K562 (cell line): ENCODE results near the gene CCDC124. TPM values are rescaled to one million over a fixed set of nuclear protein-coding genes. Genes with fewer than 3 reads are reported as not detected.
A peak's percentile ranks its signal among the peaks of the same experiment; 100 is the strongest.

Experiments used
- ATAC-seq: fragments of 200-7000 bp; cut with Tn5 transposase; 3 replicates; pipeline ENCODE4 v1.9.1; 2020; ENCODE audit warnings: moderate library complexity
- BruUV-seq: library from RNA; stranded (reverse); fragments of 400-500 nt; replicated peaks from 2 replicates; lab custom pipeline; 2021; lab: Mats Ljungman, UMichigan
- CTCF ChIA-PET: fragments of 300-600 bp; formaldehyde crosslinking; extraction: SDS; loops from one replicate; lab custom pipeline; 2021; ENCODE audit warnings: low intra/inter-chr PET ratio; lab: Yijun Ruan, JAX
- POLR2A ChIA-PET: fragments of 300-600, 350-650 bp; sonication (Branson Sonifier 250); formaldehyde crosslinking; extraction: SDS; loops from one replicate; lab custom pipeline; 2021; ENCODE audit warnings: antibody characterized with exemption, inconsistent platforms; lab: Yijun Ruan, JAX
- DNase-seq, 4 experiments: peaks; one replicate each; pipeline versions ENCODE4 v3.0.0 to v3.0.0-alpha.2; 2011 to 2018; ENCODE audit warnings: low spot score in 3 of 4, mixed read lengths in 3 of 4; ENCODE audit errors: extremely low read depth in 1 of 4
- FAIRE-seq: peaks from 2 replicates; lab custom pipeline; 2011; peaks lifted over from hg19 to GRCh38; lab: Jason Lieb, UNC
- H2AFZ ChIP-seq: 2 replicates; pipeline ENCODE4 v1.6.0; 2011; ENCODE audit warnings: low read depth, low read length, control low read depth, inconsistent platforms
- H3K27ac ChIP-seq: fragments of 200-600 bp; 3 replicates; pipeline ENCODE4 v1.8.0; 2011; ENCODE audit warnings: low read depth, mild to moderate bottlenecking, control low read depth, inconsistent platforms, low read length, moderate library complexity, mixed read lengths; ENCODE audit errors: extremely low read depth
- H3K27me3 ChIP-seq, 2 experiments: fragments of 300-600 bp in 1 of 2; 2 replicates in 1 of 2; 3 replicates in 1 of 2; pipeline versions ENCODE4 v1.6.0 to v1.8.0; 2011; ENCODE audit warnings: inconsistent platforms in 2 of 2, low read length in 2 of 2, mild to moderate bottlenecking in 1 of 2, mixed read lengths in 1 of 2, moderate library complexity in 1 of 2; ENCODE audit not compliant: control insufficient read depth in 2 of 2, insufficient read depth in 2 of 2
- H3K36me3 ChIP-seq: fragments of 300-600 bp; 3 replicates; pipeline ENCODE4 v1.8.0; 2011; ENCODE audit warnings: mild to moderate bottlenecking, low read length, inconsistent platforms; ENCODE audit not compliant: control insufficient read depth, insufficient read depth
- H3K4me1 ChIP-seq, 2 experiments: fragments of 200-600 bp in 1 of 2; replicated peaks in 1 of 2; 2 replicates in 1 of 2; 3 replicates in 1 of 2; pipeline versions ENCODE4 v1.5.1 to v1.8.0; 2011; ENCODE audit warnings: inconsistent platforms in 2 of 2, low read length in 2 of 2, mild to moderate bottlenecking in 1 of 2, mixed read lengths in 1 of 2, moderate library complexity in 1 of 2; ENCODE audit not compliant: control insufficient read depth in 2 of 2, insufficient read depth in 2 of 2
- H3K4me2 ChIP-seq: 2 replicates; pipeline ENCODE4 v1.6.1; 2011; ENCODE audit warnings: low read length, control low read depth, inconsistent platforms, mixed read lengths; ENCODE audit not compliant: insufficient read depth
- H3K4me3 ChIP-seq: fragments of 200-600 bp; sonication (generic), shearing (Covaris generic); 2 replicates; pipeline ENCODE4 v1.5.1; 2016; ENCODE audit warnings: control low read depth, inconsistent platforms
- H3K79me2 ChIP-seq: fragments of 200-600 bp; 3 replicates; pipeline ENCODE4 v1.8.0; 2011; ENCODE audit warnings: low read length, inconsistent platforms; ENCODE audit not compliant: control insufficient read depth, insufficient read depth
- H3K9ac ChIP-seq, 2 experiments: 2 replicates each; pipeline versions ENCODE4 v1.6.0 to v1.6.1; 2011; ENCODE audit warnings: low read depth in 2 of 2, low read length in 2 of 2, control low read depth in 1 of 2, inconsistent platforms in 1 of 2, mild to moderate bottlenecking in 1 of 2, mixed read lengths in 1 of 2; ENCODE audit not compliant: insufficient read depth in 1 of 2
- H3K9me1 ChIP-seq: one replicate; pipeline ENCODE4 v1.6.0; 2011; ENCODE audit warnings: inconsistent platforms, mild to moderate bottlenecking, low read length, moderate library complexity; ENCODE audit not compliant: control insufficient read depth, insufficient read depth
- H3K9me3 ChIP-seq: replicated peaks from 2 replicates; pipeline ENCODE4 v1.5.1; 2011; ENCODE audit warnings: low read depth, low read length, inconsistent platforms; ENCODE audit not compliant: control insufficient read depth, insufficient read depth
- H4K20me1 ChIP-seq: replicated peaks from 2 replicates; pipeline ENCODE4 v1.6.1; 2011; ENCODE audit warnings: low read length, inconsistent platforms, mixed read lengths; ENCODE audit not compliant: control insufficient read depth, insufficient read depth
- CC2D1A ChIP-seq: fragments of 450-650 bp; IDR thresholded peaks from 2 replicates; pipeline ENCODE4 v1.6.1; 2017; ENCODE audit warnings: mild to moderate bottlenecking
- ELK3 ChIP-seq: fragments of 450-650 bp; formaldehyde crosslinking; IDR thresholded peaks from 2 replicates; pipeline ENCODE4 v1.4.0; 2020; ENCODE audit warnings: mild to moderate bottlenecking
- HEY1 ChIP-seq: fragments of 250-450 bp; sonication (Bioruptor Pico); IDR thresholded peaks from 2 replicates; pipeline ENCODE4 v1.5.0; 2020; ENCODE audit warnings: mild to moderate bottlenecking, moderate library complexity, borderline replicate concordance
- LCOR ChIP-seq: sonication (generic); formaldehyde crosslinking; IDR thresholded peaks from 2 replicates; pipeline ENCODE4 v1.8.0; 2022; ENCODE audit warnings: mild to moderate bottlenecking, missing genetic modification reagents
- SAFB2 ChIP-seq: fragments of 200-400 bp; formaldehyde crosslinking; IDR thresholded peaks from 2 replicates; pipeline ENCODE4 v1.6.1; 2018; ENCODE audit warnings: borderline replicate concordance, low read length, low read depth, moderate library complexity; ENCODE audit not compliant: severe bottlenecking
- SP1 ChIP-seq: sonication (generic); formaldehyde crosslinking; IDR thresholded peaks from 2 replicates; pipeline ENCODE4 v1.8.1; 2022; ENCODE audit warnings: mild to moderate bottlenecking, missing genetic modification reagents
- TFAP4 ChIP-seq: sonication (generic); formaldehyde crosslinking; IDR thresholded peaks from 2 replicates; pipeline ENCODE4 v1.8.0; 2022; ENCODE audit warnings: missing genetic modification reagents, mild to moderate bottlenecking, moderate library complexity, borderline replicate concordance
- ZBTB11 ChIP-seq, 3 experiments: fragments of 200-800 bp in 1 of 3; fragments of 250-450 bp in 1 of 3; fragments of 450-650 bp in 1 of 3; sonication (Bioruptor Pico) in 1 of 3; sonication (Bioruptor generic) in 1 of 3; formaldehyde crosslinking in 1 of 3; IDR thresholded peaks; 2 replicates each; pipeline versions ENCODE4 v1.6.1 to v1.8.0; 2016 to 2022; ENCODE audit warnings: mild to moderate bottlenecking in 2 of 3, missing genetic modification characterization in 2 of 3, missing compliant biosample characterization in 1 of 3, moderate library complexity in 1 of 3
- ZBTB33 ChIP-seq: sonication (generic); formaldehyde crosslinking; IDR thresholded peaks from 2 replicates; pipeline ENCODE4 v1.8.1; 2023; ENCODE audit warnings: mild to moderate bottlenecking, missing genetic modification reagents
- ZC3H4 ChIP-seq: sonication (generic); formaldehyde crosslinking; IDR thresholded peaks from 2 replicates; pipeline ENCODE4 v1.9.0; 2021; ENCODE audit warnings: missing genetic modification reagents, borderline replicate concordance
- ZFP1 ChIP-seq: fragments of 450-650 bp; formaldehyde crosslinking; IDR thresholded peaks from 2 replicates; pipeline ENCODE4 v1.4.0; 2020; ENCODE audit warnings: mild to moderate bottlenecking, mixed read lengths
- WGBS: fragments of 100-300 bp; shearing (Covaris generic); methylation state at CpG from one replicate; pipeline ENCODE4 v1.1.6; 2016; ENCODE audit warnings: low coverage, mixed read lengths; ENCODE audit not compliant: insufficient coverage; ENCODE audit errors: missing lambda C conversion rate; 5-methylcytosine and 5-hydroxymethylcytosine counted together
- in situ Hi-C: fragments of 300-500 bp; cut with MboI; formaldehyde crosslinking; loops from 4 replicates; pipeline ENCODE4 v1.15.0; 2018; ENCODE audit warnings: inconsistent platforms, mixed read lengths
- intact Hi-C: fragments of 100-400 bp; cut with micrococcal nuclease; formaldehyde crosslinking; loops from 2 replicates; pipeline ENCODE4 v1.14.2; 2022
- polyA plus RNA-seq, 8 experiments: library from polyadenylated mRNA; depleted of rRNA in 4 of 8; stranded (reverse) in 5 of 8; unstranded in 3 of 8; fragments of >200 nt; fragmentation: Nextera tagmentation in 2 of 8; fragmentation: Illumina TruSeq in 1 of 8; extraction: Ambion mirVana in 2 of 8; extraction: Trizol in 1 of 8; gene quantifications; 2 replicates each; pipeline versions ENCODE4 v1.2.1 to v1.2.3, GENCODE V29; 2011 to 2014; ENCODE audit warnings: inconsistent platforms in 1 of 8, missing spikeins in 1 of 8
- total RNA-seq, 7 experiments: library from RNA; depleted of rRNA in 6 of 7; stranded (reverse); fragments of >200 nt in 6 of 7; fragmentation: Illumina TruSeq in 2 of 7; extraction: Trizol in 2 of 7; gene quantifications; 2 replicates each; pipeline versions ENCODE4 v1.2.1 to v1.2.3, GENCODE V29; 2011 to 2021; ENCODE audit warnings: low replicate concordance in 1 of 7

CCDC124 gene
- total and polyA plus RNA-seq, 9 of the 15 experiments (the other 6 are each of a cell fraction or from before 2014, with no cell fraction given): 5.8 to 234 (median 40.1) TPM

- peak overlapping the region; percentile 28 for H3K4me3 ChIP-seq
- H3K9ac ChIP-seq: peak overlapping the region; percentile 69 to 94; a peak in 3 of 4 replicates
- BruUV-seq: no TSS peak
- ChIA-PET CTCF (interaction anchor here (0.6 to 6.2 kb wide), 2 partner anchors 55 to 107 kb away, joined by 7 to 113 read pairs; no protein-coding TSS in a partner anchor), POLR2A (interaction anchor here (0.7 to 2.3 kb wide), 5 partner anchors 9 to 82 kb away, joined by 3 to 21 read pairs (median 9); partner anchors contain the start of gene CCDC124)
- 0 out of 3 replicates have a peak, but pooled peaks cover 3% of the 10 kb centered on the region for H3K79me2 ChIP-seq
- DNase-seq (no peak), ATAC-seq (peak; percentile 17), FAIRE-seq (no peak)
- peak overlapping the region; percentile 65 for H3K4me2 ChIP-seq
- H3K4me1 ChIP-seq: peaks cover 29 to 46% of the 10 kb centered on the region in 2 experiments
- no peaks in the 10 kb centered on the region for H3K27me3 ChIP-seq
- in situ Hi-C loops (loop anchor here (10.0 kb wide), 1 partner anchor 53 kb away; no protein-coding TSS in a partner anchor), intact Hi-C loops (loop anchor here (10.0 kb wide), 1 partner anchor 213 kb away; the partner anchor contains the start of gene PIK3R2)
- H3K9me3 ChIP-seq: no peaks in the 10 kb centered on the region
- 0 out of 2 replicates have a peak, but pooled peaks have one; percentile 43 for TF ChIP-seq ZC3H4 (CRISPR knock-in tag)
- TF ChIP-seq ZBTB33: peak; percentile 43; the same call in 1 of the 2 replicates
- no peak for TF ChIP-seq SAFB2
- no peak for TF ChIP-seq HEY1
- TF ChIP-seq TFAP4 (CRISPR knock-in tag): no peak
- no peak for TF ChIP-seq ZBTB11 (CRISPR knock-in tag; IDR thresholded peaks at IDR 0.05)
- no peak for TF ChIP-seq CC2D1A
- TF ChIP-seq ELK3 (CRISPR knock-in tag): no peak
- TF ChIP-seq SP1: 0 out of 2 replicates have a peak, but pooled peaks have one; percentile 8
- TF ChIP-seq LCOR (CRISPR knock-in tag): 0 out of 2 replicates have a peak, but pooled peaks have one; percentile 18
- TF ChIP-seq ZFP1 (CRISPR knock-in tag): no peak
- no peaks in the 10 kb centered on the region for H3K9me1 ChIP-seq
- H4K20me1 ChIP-seq: no peaks in the 10 kb centered on the region
- peak overlapping the region; percentile 75; the same call in 2 of the 3 replicates for H3K27ac ChIP-seq
- 42% methylated on average over 15 of the region's 17 CpGs for WGBS
- H3K36me3 ChIP-seq: peaks cover 46% of the 10 kb centered on the region; the same call in 2 of the 3 replicates
- H2AFZ ChIP-seq: peak overlapping the region; percentile 76
Measured at GRCh38 chr19:17942181-17942580, 9.4 kb downstream of the CCDC124 start.
